ENCODE measurements around the gene PTPN18. TPM values are rescaled to one million over a fixed set of nuclear protein-coding genes. Genes with fewer than 3 reads are reported as not detected.

Gene PTPN18
- total RNA-seq, 1 experiment from 2014 or later = 16.3 TPM

DNA sequence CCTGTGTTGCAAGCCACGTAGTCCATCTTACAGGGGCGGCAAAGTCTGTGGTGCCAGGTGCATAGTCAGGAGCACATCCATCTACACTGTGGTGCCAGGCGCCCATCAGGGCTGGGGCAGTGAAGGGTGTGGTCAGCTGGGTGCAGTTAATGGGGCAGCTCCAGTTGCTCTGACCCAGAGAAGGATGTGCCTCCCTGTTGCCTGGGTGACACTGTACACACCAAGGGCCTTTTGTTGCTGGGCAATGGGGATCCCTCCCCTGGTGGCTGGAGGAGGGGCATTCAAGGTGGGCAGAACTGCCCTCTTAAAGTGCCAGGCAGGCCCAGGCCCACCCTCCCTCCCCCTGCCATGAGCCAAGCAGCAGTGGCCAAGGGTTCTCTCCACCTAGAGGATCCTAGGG, 41.5 kb upstream of the PTPN18 start:
- Mint-ChIP-seq H3K27ac (no peak overlapping the region), H3K4me1 (no peaks in the 10 kb centered on the region), H3K4me3 (no peak overlapping the region), H3K27me3 (ENCODE audit: low read depth) (peaks cover 6% of the 10 kb centered on the region), H3K9me3 (no peaks in the 10 kb centered on the region), H3K36me3 (ENCODE audit: insufficient read depth in 1 of 3, low read depth in 3 of 3) (no peaks in the 10 kb centered on the region)
- H3K56ac ChIP-seq (ENCODE audit: insufficient read length, low read depth, low read length) = no peak overlapping the region
- H2AK5ac ChIP-seq (ENCODE audit: insufficient read length, low read length) = no peak overlapping the region
- no peak overlapping the region for H2BK20ac ChIP-seq (ENCODE audit: low read depth, low read length, poor library complexity, severe bottlenecking)
- H3T11ph ChIP-seq (ENCODE audit: low read length) = no peak overlapping the region
- WGBS (ENCODE audit: extremely low coverage, insufficient read length, low lambda C conversion rate) = no CpG with 5 or more reads among the region's 3 CpGs
- H3K4ac ChIP-seq (ENCODE audit: low read depth, low read length) = no peak overlapping the region
- H3K14ac ChIP-seq (ENCODE audit: insufficient read depth, low read length) = no peak overlapping the region
- no peaks in the 10 kb centered on the region for H3K79me1 ChIP-seq (ENCODE audit: insufficient read depth, low read depth, low read length, poor library complexity, severe bottlenecking)
- no peak overlapping the region for H3K23ac ChIP-seq (ENCODE audit: insufficient read length, low read depth, low read length)
- no peak overlapping the region for H2BK15ac ChIP-seq (ENCODE audit: low read depth, low read length)
- H2BK12ac ChIP-seq (ENCODE audit: insufficient read length, low read depth, low read length) = no peak overlapping the region
- TF ChIP-seq, protein P1, sequence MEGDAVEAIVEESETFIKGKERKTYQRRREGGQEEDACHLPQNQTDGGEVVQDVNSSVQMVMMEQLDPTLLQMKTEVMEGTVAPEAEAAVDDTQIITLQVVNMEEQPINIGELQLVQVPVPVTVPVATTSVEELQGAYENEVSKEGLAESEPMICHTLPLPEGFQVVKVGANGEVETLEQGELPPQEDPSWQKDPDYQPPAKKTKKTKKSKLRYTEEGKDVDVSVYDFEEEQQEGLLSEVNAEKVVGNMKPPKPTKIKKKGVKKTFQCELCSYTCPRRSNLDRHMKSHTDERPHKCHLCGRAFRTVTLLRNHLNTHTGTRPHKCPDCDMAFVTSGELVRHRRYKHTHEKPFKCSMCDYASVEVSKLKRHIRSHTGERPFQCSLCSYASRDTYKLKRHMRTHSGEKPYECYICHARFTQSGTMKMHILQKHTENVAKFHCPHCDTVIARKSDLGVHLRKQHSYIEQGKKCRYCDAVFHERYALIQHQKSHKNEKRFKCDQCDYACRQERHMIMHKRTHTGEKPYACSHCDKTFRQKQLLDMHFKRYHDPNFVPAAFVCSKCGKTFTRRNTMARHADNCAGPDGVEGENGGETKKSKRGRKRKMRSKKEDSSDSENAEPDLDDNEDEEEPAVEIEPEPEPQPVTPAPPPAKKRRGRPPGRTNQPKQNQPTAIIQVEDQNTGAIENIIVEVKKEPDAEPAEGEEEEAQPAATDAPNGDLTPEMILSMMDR (conservative IDR thresholded peaks at IDR 0.05) = no peak
- no peaks in the 10 kb centered on the region for H3K23me2 ChIP-seq (ENCODE audit: insufficient read length, low read depth, low read length, poor library complexity, severe bottlenecking)
- no peak overlapping the region for H2BK5ac ChIP-seq (ENCODE audit: insufficient read length, low read length)
- no peak overlapping the region for H4K8ac ChIP-seq (replicated peaks; ENCODE audit: insufficient read length, low read depth, low read length)
- H3K27ac ChIP-seq (ENCODE audit: insufficient read length, low read depth, low read length) = no peak overlapping the region
- H3K4me1 ChIP-seq (ENCODE audit: insufficient read depth, low read length) = no peaks in the 10 kb centered on the region
- no peak overlapping the region for H4K5ac ChIP-seq (ENCODE audit: insufficient read length, low read depth, low read length)
- no peaks in the 10 kb centered on the region for H3K27me3 ChIP-seq (ENCODE audit: insufficient read depth, low read length)
- no peaks in the 10 kb centered on the region for H3K9me3 ChIP-seq (ENCODE audit: control insufficient read depth, low read depth, low read length)
- no peak overlapping the region for H2BK120ac ChIP-seq (ENCODE audit: low read depth, low read length, poor library complexity, severe bottlenecking)
- no peak overlapping the region for H3K4me2 ChIP-seq (ENCODE audit: insufficient read depth, insufficient read length, low read length)
- H3K79me2 ChIP-seq (ENCODE audit: insufficient read depth, low read length) = no peaks in the 10 kb centered on the region
- H4K91ac ChIP-seq (ENCODE audit: insufficient read length, low read depth, low read length) = no peak overlapping the region
- no peak overlapping the region for H2AFZ ChIP-seq (ENCODE audit: low read length)
- DNase-seq = no peak
- no peaks in the 10 kb centered on the region for H4K20me1 ChIP-seq (ENCODE audit: control insufficient read depth, insufficient read depth, insufficient read length)
- H3K18ac ChIP-seq (ENCODE audit: insufficient read length, low read depth, low read length) = no peak overlapping the region
- no peak overlapping the region for H3K9ac ChIP-seq (ENCODE audit: extremely low read depth, insufficient read length, low read length)
